T-helper 2 cell treated with Interferon-gamma antibody and Interleukin-4, amounts not matched to agents 100 ng/mL and 5 ng/mL, for 36 hours (primary cell): Measurements from ENCODE around the gene CYP2S1. TPM values are rescaled to one million over a fixed set of nuclear protein-coding genes. Genes with fewer than 3 reads are reported as not detected.
"Not testable (repeated sequence)": the region's sequence is repeated elsewhere in the genome, so short reads cannot be mapped to it uniquely, and the experiment has no call there.

ENCODE experiments used
- intact Hi-C: fragments of 100-400 bp; cut with micrococcal nuclease; formaldehyde crosslinking; loops from one replicate; pipeline ENCODE4 v1.15.1; 2023
- total RNA-seq: library from RNA; stranded (reverse); gene quantifications from 2 replicates; pipeline ENCODE4 v1.2.3, GENCODE V29; 2022

Gene CYP2S1, protein sequence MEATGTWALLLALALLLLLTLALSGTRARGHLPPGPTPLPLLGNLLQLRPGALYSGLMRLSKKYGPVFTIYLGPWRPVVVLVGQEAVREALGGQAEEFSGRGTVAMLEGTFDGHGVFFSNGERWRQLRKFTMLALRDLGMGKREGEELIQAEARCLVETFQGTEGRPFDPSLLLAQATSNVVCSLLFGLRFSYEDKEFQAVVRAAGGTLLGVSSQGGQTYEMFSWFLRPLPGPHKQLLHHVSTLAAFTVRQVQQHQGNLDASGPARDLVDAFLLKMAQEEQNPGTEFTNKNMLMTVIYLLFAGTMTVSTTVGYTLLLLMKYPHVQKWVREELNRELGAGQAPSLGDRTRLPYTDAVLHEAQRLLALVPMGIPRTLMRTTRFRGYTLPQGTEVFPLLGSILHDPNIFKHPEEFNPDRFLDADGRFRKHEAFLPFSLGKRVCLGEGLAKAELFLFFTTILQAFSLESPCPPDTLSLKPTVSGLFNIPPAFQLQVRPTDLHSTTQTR
- total RNA-seq = 0.23 and 0.41 TPM in 2 replicates

DNA sequence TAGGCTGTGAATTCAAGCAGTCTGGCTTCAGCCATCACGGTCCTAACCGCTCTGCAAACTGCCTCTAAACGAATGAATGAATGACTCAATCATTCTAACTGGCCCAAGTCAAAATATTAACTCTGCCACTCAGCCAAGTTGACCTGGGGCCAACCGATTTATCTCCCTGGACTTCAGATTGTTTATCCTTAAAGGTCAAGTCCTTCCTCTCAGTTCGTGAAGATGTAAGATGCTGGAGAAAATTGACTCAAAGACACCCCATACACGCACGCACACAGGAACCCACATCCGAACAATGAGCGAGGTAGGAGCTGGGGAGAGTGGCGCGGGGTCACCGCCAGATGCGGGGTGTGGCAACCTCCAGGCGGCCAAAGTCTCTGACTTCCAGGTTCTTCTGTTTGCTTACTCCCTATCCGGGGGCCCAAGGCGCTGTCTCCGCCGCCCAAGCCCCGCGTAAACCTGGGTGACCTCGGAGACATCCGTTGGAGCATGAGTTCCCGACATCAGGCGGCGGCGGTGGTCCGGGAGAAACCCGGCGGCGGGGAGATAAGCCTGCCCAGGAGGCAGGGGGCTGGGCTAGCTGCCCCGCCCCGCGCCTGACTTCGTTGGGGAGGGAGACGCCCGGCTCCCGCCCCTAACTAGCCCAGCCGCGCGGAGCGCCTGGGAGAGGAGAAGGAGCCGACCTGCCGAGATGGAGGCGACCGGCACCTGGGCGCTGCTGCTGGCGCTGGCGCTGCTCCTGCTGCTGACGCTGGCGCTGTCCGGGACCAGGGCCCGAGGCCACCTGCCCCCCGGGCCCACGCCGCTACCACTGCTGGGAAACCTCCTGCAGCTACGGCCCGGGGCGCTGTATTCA, at the start of gene CYP2S1:
CYP2S1 (plus strand) TSS at position 646 of the 856 bp plus-strand sequence; CDS start at position 692, 46 bp downstream.
- intact Hi-C loops = no loop called here

DNA sequence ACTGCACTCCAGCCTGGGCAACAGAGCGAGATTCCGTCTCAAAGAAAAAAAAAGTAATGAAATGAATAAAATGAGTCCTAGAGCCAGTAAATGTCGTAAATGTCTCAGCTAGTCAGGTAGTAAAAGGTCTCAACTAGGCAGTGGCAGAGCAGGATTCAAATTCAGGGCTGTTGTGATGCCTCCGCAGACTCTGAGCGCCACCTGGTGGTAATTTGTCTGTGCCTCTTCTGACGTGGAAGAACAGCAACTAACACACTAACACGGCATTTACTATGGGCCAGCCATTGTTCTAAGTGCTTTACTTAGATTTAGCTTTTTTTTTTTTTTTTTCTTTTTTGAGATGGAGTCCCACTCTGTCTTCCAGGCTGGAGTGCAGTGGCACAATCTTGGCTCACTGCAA, 48.6 kb upstream of the CYP2S1 start:
- intact Hi-C loops = loop anchor here (1.0 to 10.0 kb wide), 5 partner anchors 18 to 482 kb away; partner anchors contain the start of gene HNRNPUL1

DNA sequence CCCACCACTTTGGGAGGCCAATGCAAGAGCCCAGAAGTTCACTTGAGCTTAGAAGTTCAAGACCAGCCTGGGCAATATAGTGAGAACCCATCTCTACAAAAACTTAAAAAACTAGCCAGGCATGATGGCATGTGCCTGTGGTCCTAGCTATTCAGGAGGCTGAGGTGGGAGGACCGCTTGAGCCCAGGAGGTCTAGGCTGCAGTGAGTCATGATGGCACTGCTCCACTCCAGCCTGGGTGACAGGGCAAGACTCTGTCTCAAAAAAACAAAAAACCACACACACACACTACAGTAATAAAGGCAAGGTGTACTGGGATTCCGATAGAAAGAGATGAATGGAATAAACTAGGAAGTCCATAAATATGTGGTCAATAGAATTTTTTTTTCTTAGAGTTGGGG, 43.2 kb upstream of the CYP2S1 start:
- intact Hi-C loops = loop anchor here (10.0 kb wide), 1 partner anchor 115 kb away; the partner anchor contains the start of gene HNRNPUL1

DNA sequence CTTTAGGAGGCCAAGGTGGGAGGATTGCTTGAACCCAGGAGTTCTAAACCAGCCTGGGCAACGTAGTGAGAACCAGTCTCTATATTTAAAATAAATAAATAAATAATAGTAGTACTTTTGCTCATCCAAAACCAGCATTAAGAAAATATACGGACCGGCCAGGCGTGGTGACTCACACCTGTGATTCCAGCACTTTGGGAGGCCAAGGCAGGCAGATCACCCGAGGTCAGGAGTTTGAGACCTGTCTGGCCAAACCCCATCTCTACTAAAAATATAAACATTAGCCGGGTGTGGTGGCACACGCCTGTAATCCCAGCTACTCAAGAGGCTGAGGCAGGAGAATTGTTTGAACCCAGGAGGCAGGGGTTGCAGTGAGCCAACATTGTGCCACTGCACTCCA, 42.0 kb upstream of the CYP2S1 start:
- intact Hi-C loops = not testable (repeated sequence)

DNA sequence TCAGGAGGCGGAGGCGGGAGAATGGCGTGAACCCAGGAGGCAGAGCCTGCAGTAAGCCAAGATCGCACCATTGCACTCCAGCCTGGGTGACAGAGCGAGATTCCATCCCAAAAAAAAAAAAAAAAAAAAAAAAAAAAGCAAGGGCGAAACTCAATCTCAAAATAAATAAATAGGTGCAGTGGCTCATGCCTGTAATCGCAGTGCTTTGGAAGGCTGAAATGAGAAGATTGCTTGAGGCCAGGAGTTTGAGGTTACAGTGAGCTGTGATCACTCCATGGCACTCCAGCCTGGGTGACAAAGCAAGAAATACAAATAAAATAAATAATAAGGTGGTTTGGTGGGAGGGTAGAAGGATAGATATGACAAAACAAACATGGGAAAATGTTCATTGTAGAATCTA, 39.0 kb upstream of the CYP2S1 start:
- intact Hi-C loops = no loop called here

DNA sequence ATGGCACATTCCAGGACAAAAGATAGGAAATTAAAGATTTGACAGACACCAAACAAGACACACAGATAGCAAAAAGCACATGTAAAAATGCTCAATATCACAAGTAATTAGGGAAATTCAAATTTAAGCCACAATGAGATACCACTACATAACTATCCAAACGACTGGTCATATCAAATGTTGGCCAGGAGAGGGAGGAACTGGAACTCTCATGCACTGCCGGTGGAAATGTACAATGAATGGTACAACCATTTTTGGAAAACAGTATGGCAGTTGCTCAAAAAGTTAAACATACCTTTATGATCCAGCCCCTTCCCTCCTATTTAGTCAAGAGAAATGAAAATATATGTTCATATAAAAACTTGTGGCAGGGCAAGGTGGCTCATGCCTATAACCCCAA, 36.8 kb upstream of the CYP2S1 start:
- intact Hi-C loops = no loop called here

DNA sequence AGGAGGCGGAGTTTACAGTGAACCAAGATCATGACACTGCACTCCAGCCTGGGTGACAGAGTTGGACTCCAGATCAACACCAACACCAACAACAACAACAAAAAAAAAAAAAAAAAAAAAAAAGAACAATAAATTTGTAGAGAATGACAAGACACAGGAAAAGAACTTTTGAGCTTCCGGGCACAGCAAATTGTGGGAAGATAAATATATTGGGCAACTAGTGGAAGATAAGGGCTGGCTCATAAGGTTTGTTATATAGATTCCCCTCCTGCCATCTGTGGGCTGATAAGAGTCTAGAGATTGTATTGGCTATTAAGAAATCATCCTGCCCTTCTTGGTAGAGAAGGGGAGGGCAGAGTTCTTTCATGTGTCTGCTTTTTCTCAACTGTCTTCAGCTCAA, 33.1 kb upstream of the CYP2S1 start:
- intact Hi-C loops = no loop called here

DNA sequence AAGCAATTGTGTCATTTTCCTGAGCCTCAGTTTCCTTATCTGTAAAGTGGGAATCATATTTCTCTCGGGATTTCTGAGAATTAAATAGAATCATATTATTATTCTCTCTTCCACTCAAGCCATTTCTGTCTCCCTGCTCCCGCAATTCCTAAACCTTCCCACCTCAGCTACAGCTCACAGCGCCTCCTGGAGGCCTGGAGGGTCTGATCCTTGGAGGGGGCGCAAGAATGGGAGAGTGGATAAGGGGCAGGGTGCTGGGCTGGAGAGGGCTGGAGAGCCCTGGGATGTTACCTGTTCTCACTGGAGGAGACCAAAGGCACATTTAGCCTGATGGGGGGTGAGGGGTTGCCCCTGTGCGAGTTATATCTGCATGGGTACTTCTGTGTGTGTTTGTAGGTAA, 31.1 kb upstream of the CYP2S1 start:
- intact Hi-C loops = no loop called here

DNA sequence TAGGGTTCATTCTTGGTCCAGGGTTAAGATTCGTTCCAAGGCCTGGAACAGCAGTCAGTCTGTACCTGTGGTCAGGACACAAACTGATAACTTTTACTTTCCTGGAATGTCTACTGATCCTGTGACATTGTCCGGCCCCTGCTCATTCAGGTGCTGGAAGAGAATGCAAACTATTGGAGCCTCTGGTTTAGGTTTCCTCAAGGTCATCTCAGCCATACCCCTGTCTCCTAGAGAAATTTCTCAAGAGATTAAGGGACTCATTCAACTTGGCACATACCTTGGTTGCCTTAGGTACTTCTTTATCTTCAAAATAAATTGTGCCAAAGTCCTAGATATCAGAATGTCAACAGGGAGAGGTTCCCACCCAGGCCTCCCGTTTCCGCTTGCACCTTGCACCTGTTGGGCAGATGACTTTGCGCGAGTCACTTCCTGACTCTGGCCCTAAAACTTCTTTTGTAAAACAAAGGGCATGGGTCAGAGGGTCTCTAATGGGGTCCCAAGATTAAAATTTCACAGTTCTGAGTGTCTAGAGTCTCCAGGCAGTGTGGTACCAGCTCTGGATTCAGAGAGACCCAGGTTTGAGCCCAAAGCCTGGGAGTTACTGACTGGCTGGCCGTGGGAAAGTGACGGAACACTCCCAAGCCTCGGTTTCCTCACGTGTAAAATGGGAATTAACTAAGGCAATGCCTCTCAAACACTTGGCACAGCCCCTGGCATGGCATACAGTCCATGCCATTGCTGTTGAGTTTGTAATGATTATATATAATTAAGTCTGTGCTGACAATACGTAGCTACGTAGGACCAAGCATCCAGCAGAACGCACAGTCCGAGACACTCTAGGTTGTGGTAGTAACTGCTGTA, 25.8 kb upstream of the CYP2S1 start:
- intact Hi-C loops = no loop called here

DNA sequence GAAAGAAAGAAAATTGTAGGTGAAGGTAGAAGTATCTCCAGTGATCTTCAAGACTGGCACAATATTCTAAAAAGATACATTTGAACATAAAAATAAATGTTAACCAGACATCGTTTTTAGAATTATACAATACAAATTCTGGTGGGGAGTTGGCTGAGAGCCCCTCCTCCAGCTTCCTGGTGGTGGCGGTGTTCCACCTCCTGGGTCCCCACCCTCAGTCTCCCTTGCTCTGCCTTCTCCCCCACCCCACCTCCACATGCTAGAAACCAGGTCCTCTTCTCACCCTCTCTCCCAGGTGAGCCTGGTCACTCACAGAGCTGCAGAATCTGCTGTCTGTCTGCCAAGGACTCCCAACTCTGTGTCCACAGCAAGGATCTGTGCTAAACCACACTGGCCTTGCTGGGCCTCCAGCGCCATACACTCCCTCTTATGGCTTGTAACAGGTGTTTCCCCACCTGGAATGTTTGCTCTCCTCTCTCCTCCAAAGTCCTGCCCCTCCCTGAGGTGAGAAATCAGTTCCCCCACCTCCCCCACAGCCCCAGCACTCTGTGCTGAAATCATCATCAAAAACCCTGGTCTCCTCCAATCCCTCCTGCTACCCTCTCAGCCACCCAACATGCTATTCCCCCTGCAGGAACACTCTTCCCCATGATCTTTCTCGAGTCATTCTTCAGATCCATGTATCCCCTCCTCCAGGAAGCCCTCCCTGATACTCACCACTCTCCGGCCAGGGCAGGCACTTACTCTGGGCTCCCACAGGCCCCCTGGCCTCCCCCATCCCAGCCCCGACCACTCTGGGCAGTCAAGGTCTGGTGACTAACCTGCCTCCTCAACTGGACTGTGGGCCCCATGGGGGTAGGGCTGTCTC, 20.5 kb upstream of the CYP2S1 start:
- intact Hi-C loops = no loop called here

DNA sequence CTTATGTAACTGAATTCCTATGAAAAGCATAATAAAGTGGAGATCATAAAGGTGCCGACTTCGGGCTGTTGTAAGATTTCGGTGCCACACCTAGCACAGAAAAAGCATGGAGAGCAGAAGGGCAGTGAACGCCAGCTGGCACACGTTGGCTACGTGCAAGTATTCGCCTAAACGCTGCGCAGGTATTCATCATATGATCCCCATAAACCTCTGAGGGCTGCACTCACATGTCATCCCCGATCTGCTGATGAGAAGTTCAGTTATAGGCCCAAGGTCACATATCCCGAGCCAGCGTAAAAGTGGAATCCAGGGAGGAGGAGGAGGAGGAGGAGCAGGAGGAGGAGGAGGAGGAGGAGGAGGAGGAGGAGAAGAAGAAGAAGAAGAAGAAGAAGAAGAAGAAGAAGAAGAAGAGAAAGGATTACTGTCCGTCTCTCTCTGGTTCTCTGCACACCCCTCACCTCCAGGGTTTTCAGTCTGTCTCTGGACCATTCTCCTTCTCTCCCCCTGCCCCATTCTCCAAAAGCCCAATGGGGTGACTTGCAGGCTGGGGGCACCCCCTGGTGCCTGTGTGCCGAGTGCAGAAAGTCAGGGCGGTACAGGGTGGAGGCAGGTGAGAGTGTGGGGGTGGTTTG, 18.6 kb upstream of the CYP2S1 start:
- intact Hi-C loops = no loop called here

DNA sequence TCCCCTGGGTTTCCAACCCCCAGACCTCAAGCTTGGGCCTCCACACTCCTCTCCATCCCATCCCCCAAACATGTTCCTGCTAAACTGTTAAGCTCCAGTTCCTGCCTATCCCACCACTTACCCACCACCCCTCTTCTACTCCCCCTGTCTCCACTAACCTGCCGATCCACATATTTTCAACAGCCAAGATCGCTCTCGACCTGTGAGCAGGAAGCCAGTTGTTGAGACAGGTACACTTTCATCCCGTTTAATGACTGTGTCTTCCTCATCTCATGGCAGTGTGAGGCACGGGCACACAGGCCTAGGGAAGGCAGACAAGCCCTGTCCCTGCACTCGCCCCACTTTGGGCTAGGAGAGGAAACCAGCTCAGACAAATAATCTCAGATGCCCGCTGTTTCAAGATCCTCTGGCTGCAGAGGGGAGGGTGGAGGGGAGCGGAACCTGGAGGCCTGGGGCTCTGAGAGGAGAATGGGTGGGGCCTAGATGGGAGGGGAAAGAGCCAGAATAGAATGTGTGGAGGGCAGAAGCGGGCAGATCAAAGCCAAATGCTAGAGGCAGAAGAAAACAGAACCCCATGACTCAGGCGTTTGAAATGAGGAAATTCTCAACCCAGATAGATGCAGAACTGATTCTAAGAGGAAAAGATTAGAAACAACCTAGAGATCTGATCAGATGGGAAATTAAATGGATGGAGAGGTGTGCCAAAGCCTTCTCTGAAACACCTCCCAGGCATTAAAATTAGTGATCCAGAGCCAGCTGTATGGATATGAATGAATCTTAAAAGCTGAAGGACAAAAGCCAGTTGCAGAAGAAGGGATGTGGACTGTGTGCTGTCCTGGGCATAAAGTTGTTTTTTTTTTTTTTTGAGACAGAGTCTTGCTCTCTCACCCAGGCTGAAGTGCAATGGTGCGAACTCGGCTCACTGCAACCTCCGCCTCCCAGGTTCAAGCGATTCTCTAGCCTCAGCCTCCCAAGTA, 16.9 kb upstream of the CYP2S1 start:
- intact Hi-C loops = no loop called here

DNA sequence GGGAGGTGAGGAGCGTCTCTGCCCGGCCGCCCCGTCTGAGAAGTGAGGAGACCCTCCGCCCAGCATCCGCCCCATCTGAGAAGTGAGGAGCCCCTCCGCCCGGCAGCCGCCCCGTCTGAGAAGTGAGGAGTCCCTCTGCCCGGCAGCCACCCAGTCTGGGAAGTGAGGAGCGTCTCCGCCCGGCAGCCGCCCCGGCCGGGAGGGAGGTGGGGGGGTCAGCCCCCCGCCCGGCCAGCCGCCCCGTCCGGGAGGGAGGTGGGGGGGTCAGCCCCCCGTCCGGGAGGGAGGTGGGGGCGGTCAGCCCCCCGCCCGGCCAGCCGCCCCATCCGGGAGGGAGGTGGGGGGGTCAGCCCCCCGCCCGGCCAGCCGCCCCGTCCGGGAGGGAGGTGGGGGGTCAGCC, 12.8 kb upstream of the CYP2S1 start:
- intact Hi-C loops = not testable (repeated sequence)

DNA sequence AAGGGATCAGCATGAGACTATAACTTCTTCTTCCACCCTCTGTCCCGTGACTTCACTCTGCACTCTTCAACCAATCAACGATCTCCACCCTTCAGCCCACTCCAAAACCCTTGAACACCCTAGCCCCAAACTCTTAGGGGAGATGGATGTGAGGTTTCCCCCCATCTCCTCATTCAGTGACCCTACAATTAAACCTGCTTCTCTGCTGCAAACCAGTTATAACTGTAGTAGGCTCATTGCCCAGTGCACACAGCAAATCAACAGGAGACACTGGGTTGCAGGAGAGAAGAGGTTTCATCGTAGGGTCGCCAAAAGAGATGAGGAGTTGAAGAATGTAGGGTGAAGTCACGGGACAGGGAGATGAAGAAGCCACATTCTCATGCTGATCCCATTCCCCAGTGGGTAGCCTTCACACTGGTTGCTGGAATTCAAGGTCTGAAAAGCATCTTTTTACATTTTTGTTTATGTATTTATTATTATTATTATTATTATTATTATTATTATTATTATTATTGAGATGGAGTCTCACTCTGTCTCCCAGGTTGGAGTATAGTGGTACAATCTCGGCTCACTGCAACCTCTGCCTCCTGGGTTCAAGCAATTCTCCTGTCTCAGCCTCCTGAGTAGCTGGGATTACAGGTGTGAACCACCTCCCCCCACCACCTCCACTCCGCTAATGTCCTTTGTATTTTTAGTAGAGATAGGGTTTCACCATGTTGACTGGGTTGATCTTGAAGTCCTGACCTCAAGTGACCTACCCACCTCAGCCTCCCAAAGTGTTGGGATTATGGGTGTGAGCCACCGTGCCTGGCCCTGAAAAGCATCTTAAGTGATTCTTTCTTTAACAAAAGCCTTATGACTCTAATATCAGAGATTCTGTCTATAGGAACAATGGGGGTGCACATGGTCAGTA, 5.8 kb upstream of the CYP2S1 start:
- intact Hi-C loops = no loop called here

DNA sequence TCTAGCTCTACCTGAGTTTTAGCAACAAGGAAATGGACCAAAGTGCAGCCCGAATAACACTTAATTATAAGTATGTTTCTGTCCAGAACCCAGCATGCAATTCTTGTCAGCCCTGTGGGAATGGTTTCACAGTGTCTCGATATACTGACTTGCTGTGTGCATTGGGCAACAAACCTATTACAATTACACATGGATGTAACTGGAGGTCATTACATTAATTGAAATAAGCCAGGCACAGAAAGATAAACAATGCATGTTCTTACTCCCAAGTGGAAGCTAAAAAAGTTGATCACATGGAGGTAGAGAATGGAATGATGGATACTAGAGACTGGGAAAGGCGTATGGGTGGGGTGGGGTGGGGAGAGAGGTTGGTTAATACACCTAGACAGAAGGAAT, 5.1 kb upstream of the CYP2S1 start:
- intact Hi-C loops = no loop called here

DNA sequence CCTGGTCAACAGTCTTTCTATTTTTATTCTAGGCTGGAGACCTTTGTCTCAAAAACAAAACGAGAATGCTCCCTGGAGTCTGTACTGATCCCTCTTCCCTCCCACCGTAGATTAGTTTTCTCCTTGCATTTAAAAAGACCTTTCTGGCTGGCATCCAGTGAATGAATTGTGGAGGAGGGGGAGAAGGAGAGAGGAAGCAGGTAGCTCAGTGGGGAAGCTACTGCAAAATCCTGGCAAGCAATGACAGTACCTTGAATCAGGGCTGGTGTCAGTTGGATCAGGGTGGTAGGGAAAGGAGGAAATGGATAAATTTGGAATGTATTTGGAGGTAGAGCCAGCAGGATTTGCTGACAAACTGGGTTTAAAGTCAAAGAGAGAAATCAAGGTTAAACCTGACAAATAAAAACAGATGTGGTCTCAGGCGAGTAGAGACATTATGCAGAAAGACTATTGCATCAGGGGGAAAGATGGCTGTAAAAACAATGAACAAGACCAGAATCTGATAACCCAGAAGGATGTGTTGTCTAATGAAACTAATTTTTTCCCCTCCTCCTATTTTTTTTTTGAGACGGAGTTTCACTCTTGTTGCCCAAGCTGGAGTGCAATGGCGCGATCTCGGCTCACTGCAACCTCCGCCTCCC, 3.5 kb upstream of the CYP2S1 start:
- intact Hi-C loops = no loop called here
